Endodermal cell (in vitro differentiated cells): ENCODE results near the gene NT5E. TPM values are rescaled to one million over a fixed set of nuclear protein-coding genes. Genes with fewer than 3 reads are reported as not detected.

Experiments
- DNase-seq: peaks from one replicate; pipeline ENCODE4 v3.0.0-alpha.2; 2017
- H3K27ac ChIP-seq: 2 replicates; pipeline ENCODE4 v1.5.1; 2013; ENCODE audit warnings: mild to moderate bottlenecking, low read depth, low read length, moderate library complexity
- H3K27me3 ChIP-seq: 2 replicates; pipeline ENCODE4 v1.6.1; 2013; ENCODE audit warnings: mild to moderate bottlenecking, low read length, moderate library complexity; ENCODE audit not compliant: insufficient read depth, control insufficient read depth, poor library complexity, severe bottlenecking
- H3K36me3 ChIP-seq: 2 replicates; pipeline ENCODE4 v1.7.0; 2013; ENCODE audit warnings: mild to moderate bottlenecking, low read length, moderate library complexity; ENCODE audit not compliant: control insufficient read depth, insufficient read depth
- H3K4me1 ChIP-seq: one replicate; pipeline ENCODE4 v1.7.0; 2013; ENCODE audit warnings: low read length; ENCODE audit not compliant: control insufficient read depth, insufficient read depth
- H3K4me3 ChIP-seq: 2 replicates; pipeline ENCODE4 v1.5.1; 2013; ENCODE audit warnings: mild to moderate bottlenecking, low read length, moderate library complexity
- H3K9ac ChIP-seq: 2 replicates; pipeline ENCODE4 v1.6.1; 2013; ENCODE audit warnings: mild to moderate bottlenecking, low read length, moderate library complexity; ENCODE audit not compliant: poor library complexity, severe bottlenecking; ENCODE audit errors: extremely low read depth
- H3K9me3 ChIP-seq: 2 replicates; pipeline ENCODE4 v1.6.1; 2013; ENCODE audit warnings: mild to moderate bottlenecking, low read length, moderate library complexity; ENCODE audit not compliant: control insufficient read depth
- H3K27ac Mint-ChIP-seq: 2 replicates; pipeline ENCODE4 v1.8.0; 2020; ENCODE audit warnings: mixed read lengths
- H3K27me3 Mint-ChIP-seq: 2 replicates; pipeline ENCODE4 v1.8.0; 2021; ENCODE audit warnings: mild to moderate bottlenecking, mixed read lengths; ENCODE audit not compliant: insufficient read depth
- H3K36me3 Mint-ChIP-seq: 2 replicates; pipeline ENCODE4 v1.8.0; 2020; ENCODE audit warnings: low read depth, mixed read lengths
- H3K4me1 Mint-ChIP-seq: 2 replicates; pipeline ENCODE4 v1.8.0; 2020; ENCODE audit warnings: mixed read lengths
- H3K4me3 Mint-ChIP-seq: 2 replicates; pipeline ENCODE4 v1.8.0; 2020; ENCODE audit warnings: mild to moderate bottlenecking, moderate library complexity, mixed read lengths
- H3K9me3 Mint-ChIP-seq: 2 replicates; pipeline ENCODE4 v1.8.0; 2020; ENCODE audit warnings: mild to moderate bottlenecking, mixed read lengths
- CTCF ChIP-seq: fragments of 200-600 bp; sonication (generic); conservative IDR thresholded peaks from 2 replicates; pipeline ENCODE4 v1.5.0; 2021; ENCODE audit warnings: antibody characterized with exemption, mild to moderate bottlenecking
- WGBS, 2 experiments: methylation state at CpG; one replicate each; pipeline versions ENCODE4 v1.1.5 to v1.1.7; 2013; ENCODE audit warnings: missing lambda C conversion rate in 2 of 2, mixed read lengths in 1 of 2; ENCODE audit not compliant: insufficient coverage in 1 of 2, insufficient read length in 1 of 2; 5-methylcytosine and 5-hydroxymethylcytosine counted together
- total RNA-seq, 2 donors: library from RNA; stranded (reverse); fragmentation: NEBNext Ultra II Directional in 1 of 2; extraction: Animal tissue kit (Norgen Biotek cat#: 25700) in 1 of 2; gene quantifications; 2 replicates in 1 of 2; 3 replicates in 1 of 2; pipeline ENCODE4 v1.2.1, GENCODE V29; 2021

NT5E gene
- total RNA-seq, 2 donors from 2014 or later, result 0.33 to 0.75 TPM

GRCh38 chr6:85424981-85425380 lies 24.9 kb upstream of the NT5E start:
- H3K27ac ChIP-seq, result no peak overlapping the region
- no peak overlapping the region for H3K27ac Mint-ChIP-seq
- no peak overlapping the region for H3K4me3 ChIP-seq
- H3K9ac ChIP-seq, result no peak overlapping the region
- H3K36me3 ChIP-seq, result no peaks in the 10 kb centered on the region
- no peaks in the 10 kb centered on the region for H3K4me1 Mint-ChIP-seq
- H3K9me3 ChIP-seq, result no peaks in the 10 kb centered on the region
- TF ChIP-seq CTCF, result no peak
- DNase-seq, result no peak
- H3K27me3 ChIP-seq, result no peaks in the 10 kb centered on the region
- no peaks in the 10 kb centered on the region for H3K4me1 ChIP-seq
- 91 to 93% methylated on average over 2 of the region's 2 CpGs for WGBS, 2 experiments
- H3K27me3 Mint-ChIP-seq, result no peaks in the 10 kb centered on the region
- no peaks in the 10 kb centered on the region for H3K36me3 Mint-ChIP-seq
- H3K9me3 Mint-ChIP-seq, result peaks cover 11% of the 10 kb centered on the region
- H3K4me3 Mint-ChIP-seq, result no peak overlapping the region

GRCh38 chr6:85425997-85426396 lies 23.9 kb upstream of the NT5E start:
- H3K27ac Mint-ChIP-seq, result no peak overlapping the region
- H3K4me3 Mint-ChIP-seq, result no peak overlapping the region
- no peaks in the 10 kb centered on the region for H3K27me3 ChIP-seq
- H3K9ac ChIP-seq, result no peak overlapping the region
- no peak overlapping the region for H3K27ac ChIP-seq
- no peak for DNase-seq
- H3K36me3 Mint-ChIP-seq, result no peaks in the 10 kb centered on the region
- no peak for TF ChIP-seq CTCF
- H3K9me3 Mint-ChIP-seq, result peaks cover 11% of the 10 kb centered on the region
- no peaks in the 10 kb centered on the region for H3K9me3 ChIP-seq
- no peaks in the 10 kb centered on the region for H3K27me3 Mint-ChIP-seq
- no peaks in the 10 kb centered on the region for H3K4me1 ChIP-seq
- H3K4me1 Mint-ChIP-seq, result no peaks in the 10 kb centered on the region
- H3K4me3 ChIP-seq, result no peak overlapping the region
- H3K36me3 ChIP-seq, result no peaks in the 10 kb centered on the region
- 95% methylated on average over 4 of the region's 4 CpGs; no CpG with 5 or more reads in 1 of the 2 experiments for WGBS, 2 experiments

- Histone ChIP-seq H3K4me3 (no peak overlapping the region), H3K4me1 (no peaks in the 10 kb centered on the region), H3K9ac (no peak overlapping the region), H3K36me3 (no peaks in the 10 kb centered on the region), H3K27ac (no peak overlapping the region), H3K27me3 (no peaks in the 10 kb centered on the region), H3K9me3 (no peaks in the 10 kb centered on the region)
- H3K27ac Mint-ChIP-seq, result no peak overlapping the region
- H3K4me1 Mint-ChIP-seq, result no peaks in the 10 kb centered on the region
- no peaks in the 10 kb centered on the region for H3K36me3 Mint-ChIP-seq
- DNase-seq, result no peak
- H3K9me3 Mint-ChIP-seq, result peaks cover 11% of the 10 kb centered on the region
- no peak overlapping the region for H3K4me3 Mint-ChIP-seq
- 95% methylated on average over 1 of the region's 1 CpG; no CpG with 5 or more reads in 1 of the 2 experiments for WGBS, 2 experiments
- TF ChIP-seq CTCF, result no peak
- H3K27me3 Mint-ChIP-seq, result no peaks in the 10 kb centered on the region
These were observed 21.4 kb upstream of the NT5E start for GRCh38 chr6:85428486-85428885.
